COLO668 (cell line): ENCODE data around the gene ACAP2.
"Not testable (repeated sequence)": the region's sequence is repeated elsewhere in the genome, so short reads cannot be mapped to it uniquely, and the experiment has no call there.

Source experiments
- DNase-seq: peaks from one replicate; lab custom pipeline; 2025; ENCODE audit not compliant: unreplicated experiment; lab: John Stamatoyannopoulos, UW

The ACAP2 gene

DNA sequence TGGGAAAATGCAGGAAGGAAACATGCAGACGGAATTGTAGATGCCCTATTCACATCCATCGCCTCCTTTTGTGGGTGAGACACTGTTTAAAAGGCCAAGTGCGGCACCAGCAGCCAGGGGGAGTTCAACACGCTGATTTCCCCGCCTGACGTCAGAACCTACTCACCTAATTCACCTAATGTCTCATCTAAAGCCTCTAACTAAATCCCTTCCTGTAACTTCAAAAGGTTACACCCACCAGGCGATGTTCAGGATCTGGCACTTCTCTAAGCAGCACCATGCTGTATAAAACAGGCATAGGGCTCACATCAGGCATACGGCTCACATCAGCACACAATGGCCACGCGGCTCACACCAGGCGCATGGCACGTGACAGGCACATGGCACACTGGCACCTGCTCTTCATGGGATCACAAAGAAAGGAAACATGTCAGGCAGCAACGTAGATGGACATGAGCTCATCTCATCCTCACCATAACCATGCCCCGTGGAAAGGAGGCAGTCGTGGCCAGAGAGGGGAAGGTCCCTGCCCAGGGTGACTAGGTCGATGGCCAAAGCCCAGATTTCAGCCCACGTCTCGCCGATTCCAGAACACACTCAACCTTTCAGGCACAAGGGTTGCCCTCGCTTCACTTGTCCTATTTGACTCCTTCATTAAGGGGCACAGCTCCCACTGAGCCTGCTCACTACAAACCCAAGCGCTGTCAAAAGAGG is 193.6 kb downstream of the ACAP2 start:
- DNase-seq = peak; percentile 11

GRCh38 chr3:195248281-195248680 is 194.5 kb downstream of the ACAP2 start:
- DNase-seq = no peak

- no peak for DNase-seq
Measured at GRCh38 chr3:195247863-195248189, 195.0 kb downstream of the ACAP2 start.

DNA sequence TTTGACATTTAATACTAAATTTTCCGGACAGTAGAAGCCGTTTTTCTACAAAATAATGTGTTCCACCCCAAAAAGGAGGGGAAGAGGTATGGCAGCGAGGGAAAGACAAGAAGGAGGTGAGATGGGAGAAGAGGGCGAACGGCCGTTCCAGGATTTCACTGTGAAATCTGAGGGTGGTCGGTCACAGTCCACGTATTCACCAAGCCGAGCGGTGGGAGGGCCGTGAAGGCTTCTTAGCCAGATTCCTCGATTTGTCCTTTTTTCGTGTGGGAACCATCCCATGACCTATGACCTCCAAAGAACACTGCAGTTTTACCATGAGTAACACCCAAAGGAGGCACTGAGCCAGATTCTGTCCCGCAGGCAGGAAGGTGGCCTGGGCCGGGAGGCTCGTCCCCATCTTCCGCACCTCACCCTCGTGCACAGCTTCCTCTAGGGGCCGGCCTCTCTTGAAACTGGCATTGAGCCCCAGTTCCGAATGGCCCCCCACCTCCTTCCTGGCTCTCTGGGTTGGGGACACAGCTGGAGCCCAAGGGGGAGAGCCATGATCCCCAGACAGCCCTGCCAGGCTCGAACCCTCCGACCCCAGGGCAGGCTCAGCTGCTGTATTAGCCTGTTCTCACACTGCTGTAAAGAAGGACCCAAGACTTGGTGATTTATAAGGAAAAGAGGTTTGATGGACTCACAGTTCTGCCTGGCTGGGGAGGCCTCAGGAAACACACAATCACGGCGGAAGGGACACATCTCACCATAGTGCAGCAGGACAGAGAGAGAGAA is 195.5 kb downstream of the ACAP2 start:
- no peak for DNase-seq

DNA sequence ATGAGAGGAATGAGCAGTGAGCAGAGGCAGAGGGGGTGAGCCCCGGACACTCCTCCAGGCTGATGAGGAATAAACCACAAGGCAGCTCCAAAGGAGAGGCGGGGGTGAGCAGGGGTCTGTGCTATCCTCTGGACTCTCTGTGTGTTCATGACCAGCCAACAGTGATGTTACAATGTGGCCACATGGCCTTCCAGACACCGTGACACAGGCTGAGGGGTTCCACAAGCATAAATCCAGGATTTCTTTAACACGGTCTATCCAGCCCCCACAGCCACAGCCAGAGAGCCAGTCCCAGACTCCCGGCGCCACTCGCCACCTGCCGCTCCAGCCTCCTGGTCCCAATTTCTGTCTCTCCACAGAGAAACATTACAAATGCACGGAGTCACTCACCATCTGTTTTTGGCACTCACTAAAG is 196.2 kb downstream of the ACAP2 start:
- DNase-seq = no peak

- no peak for DNase-seq
Measured at GRCh38 chr3:195245531-195245951, 197.3 kb downstream of the ACAP2 start.

GRCh38 chr3:195241592-195242355 is 201.0 kb downstream of the ACAP2 start:
- no peak for DNase-seq

GRCh38 chr3:195240939-195241338 is 201.9 kb downstream of the ACAP2 start:
- DNase-seq = no peak

DNA sequence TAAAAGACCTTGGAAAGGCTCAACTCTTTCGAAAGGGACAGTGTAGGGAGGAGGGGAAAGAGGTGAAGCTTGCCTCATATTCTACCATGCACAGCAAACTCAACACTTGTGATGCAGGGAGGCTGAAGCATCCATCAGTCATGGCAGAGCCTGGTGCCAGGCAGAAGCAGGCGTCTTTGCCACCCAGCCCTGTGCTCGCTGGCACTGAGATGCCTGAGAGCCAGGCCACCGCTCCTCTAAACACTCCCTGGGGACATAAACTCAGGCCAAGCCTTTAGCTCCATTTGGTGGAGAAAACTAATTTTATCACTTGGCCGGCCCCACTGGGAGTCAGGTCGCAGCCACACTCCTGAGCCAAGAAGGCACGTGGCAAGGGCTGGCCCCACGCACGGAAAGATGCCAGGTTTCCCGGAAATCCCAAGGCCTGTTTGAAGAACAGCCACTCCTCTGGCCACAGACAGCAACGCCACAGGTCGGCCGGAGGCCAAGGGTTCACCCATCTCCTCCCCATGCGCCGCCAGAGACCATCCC is 202.6 kb downstream of the ACAP2 start:
- DNase-seq = no peak

DNA sequence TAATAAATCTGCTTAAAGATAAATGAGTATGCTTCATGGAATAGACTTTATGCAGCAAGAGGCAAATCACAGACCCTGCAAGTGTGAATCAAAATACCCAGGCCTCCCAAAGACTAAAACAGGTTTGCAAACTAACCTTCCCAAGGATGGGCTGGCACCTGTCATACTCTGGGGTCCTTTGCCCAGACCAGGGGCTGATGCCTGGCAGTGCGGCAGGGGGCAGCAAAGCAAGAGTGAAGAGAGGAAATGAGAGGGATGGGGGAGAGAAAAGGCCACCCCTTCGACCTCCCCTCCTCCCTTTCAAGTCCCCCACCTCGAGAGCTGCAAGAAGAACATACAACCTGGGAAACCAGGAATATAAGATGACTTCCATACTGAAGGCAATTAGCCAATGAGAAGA is 203.7 kb downstream of the ACAP2 start:
- no peak for DNase-seq

DNA sequence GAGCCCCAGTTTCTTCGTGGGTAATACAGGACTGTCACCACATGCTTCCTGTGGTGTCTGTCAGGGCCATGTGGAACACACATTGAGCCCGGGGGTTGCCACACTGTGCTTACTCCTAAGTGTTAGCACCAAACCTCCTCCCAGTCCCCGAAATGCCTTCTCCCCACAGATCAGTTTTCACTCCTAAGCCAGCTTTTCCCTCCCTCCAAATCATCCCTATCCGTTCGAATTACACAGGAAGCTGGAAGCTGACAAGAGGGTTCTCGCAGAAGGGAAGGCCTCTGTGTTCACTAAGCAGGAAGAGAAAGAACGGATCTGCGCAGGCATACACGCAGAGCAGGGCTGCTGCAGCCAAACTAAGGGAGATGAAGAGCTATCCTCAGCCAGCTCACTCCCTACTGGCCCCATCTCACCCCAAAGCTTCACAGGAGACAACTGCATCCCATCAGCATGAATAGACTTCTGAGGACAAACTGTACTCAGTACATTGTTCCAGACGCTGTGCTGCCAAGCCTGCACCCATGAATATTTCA is 204.2 kb downstream of the ACAP2 start:
- DNase-seq = no peak

DNA sequence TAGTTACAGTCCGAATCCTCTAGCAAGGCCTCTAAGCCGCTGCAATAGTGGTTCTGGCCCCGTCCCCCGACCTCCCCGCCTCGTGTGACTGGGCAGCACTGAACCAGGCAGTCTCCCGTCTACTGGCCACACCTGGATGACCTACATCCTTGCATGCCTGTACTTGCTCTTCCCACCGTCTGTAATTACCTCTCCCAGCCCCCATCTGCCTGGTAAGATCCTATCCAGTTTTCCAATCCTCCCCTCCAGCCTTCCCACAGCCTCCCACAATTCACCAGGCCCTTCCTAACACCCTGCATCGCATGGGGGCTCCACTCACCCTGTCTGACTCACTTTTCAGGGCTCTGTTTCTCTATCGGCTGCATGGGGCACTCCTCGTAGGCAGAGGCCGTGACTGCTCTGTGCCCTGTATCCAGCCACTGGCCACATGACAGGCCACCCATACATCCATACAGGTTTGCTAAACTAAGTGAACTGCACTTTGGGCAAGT is 204.7 kb downstream of the ACAP2 start:
- no peak for DNase-seq

GRCh38 chr3:195236801-195237570 is 205.8 kb downstream of the ACAP2 start:
- DNase-seq = no peak

DNA sequence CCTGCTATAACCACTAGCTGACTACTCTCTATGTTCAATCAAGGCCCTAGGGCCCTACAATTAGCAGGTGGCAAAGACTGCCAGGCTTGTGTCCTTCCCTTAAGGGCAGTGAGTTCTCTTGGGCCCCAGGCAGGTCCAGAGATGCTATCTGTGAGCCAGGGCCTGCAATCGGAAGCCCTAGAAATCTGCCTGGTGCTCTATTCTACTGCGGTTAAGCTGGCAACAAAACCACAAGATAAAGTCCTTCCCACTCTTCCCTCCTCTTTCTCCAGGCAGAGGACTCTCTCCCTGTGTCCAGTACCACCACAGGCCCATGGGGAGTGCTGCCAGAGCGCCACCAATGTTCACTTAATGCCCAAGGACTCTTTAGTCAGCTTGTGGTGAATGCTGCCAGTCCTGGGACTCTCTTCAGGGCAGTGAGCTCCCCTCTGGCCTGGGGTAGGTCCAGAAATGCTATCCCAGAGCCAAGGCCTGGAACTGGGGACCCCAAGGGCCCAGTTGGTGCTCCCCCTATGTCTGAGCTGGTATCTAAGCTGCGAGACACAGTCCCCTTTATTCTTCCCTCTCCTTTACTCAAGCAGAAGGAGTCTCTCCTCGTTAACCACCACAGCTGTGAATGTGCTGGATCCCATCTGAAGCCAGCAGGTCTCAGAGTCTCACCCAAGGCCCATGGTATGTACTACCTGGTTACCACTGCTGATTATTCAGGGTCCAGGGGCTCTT is 206.6 kb downstream of the ACAP2 start:
- DNase-seq = no peak

- DNase-seq = no peak
Measured at GRCh38 chr3:195230244-195230643, 212.6 kb downstream of the ACAP2 start.

DNA sequence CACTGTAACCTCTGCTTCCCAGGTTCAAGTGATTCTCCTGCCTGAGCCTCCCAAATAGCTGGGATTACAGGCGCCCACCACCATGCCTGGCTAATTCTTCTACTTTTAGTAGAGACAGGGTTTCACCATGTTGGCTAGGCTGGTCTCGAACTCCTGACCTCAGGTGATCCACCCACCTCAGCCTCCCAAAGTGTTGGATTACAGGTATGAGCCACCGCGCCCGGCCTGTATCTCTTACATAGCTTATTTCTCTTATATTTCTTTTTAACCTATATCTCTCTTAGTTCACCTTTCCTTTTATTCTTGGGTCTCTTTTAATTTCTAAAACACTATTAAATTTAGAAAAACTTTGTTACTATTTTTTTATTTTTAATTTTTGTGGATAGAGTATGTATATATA is 213.9 kb downstream of the ACAP2 start:
- DNase-seq = not testable (repeated sequence)

DNA sequence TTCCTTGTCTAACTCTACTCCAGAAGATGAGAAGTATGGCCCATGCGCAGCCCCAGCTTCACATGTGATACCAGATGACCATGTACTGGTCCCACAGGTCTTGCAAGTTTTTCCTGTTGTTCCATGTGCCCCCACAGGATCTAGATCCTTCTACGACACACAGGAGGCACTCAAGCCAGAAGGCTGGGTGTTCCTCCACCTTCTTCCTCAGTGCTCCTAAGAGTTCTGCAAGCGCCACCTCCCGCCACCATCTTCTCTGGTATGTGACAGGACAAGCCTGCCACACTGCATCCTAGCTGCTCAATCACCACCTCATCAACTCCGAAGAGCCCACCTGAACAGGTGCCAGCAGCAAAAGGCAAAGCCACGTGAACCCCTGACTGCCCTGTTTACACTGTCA is 214.9 kb downstream of the ACAP2 start:
- no peak for DNase-seq

DNA sequence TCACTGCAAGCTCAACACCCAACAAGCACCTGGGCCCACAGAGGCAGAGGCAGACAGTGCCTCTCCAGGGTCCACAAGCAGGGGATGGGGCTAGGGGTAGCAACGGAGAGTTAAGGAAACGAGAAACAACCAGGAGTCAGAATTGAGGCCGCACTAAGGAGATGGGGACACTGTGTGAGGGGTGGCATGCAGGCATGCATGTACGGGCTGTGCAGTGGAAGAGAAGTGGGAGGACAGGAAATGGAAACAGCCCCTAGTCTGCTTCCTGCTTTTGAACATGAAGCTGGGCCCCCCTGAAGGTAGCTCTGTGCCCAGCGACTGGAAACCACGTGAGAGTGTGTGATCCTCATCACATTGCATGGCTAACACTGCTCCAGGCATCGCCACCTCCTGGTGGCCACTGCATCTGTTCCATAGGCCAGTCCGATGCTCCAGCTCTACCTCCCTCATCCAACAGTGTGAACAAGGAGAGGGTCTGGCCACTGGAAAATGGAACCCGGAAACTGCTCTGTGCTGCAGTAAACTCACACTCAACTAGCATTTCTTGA is 215.8 kb downstream of the ACAP2 start:
- peak; percentile 8 for DNase-seq

DNA sequence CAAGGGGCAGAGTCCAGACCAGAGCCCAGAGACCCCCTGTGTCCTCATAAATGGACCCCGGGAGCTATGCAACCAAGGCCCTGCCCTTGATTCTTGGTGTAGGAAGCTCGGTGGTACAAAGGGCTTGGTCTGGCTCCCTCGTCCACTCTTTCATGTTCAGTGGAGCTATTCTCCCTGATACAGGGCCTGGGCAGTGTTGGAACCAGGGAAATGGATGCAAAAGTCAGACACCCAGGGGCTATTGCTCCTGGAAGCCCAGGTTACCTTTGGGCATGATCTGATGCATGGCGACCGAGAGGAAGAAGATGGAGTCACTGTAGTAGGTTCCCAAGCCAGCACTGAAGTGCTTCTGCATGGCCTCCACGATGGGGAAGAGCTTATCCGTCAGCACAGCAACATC is 216.4 kb downstream of the ACAP2 start:
- DNase-seq = no peak
